K562 (cell line): ENCODE data around the gene PTPRB. TPM values are rescaled to one million over a fixed set of nuclear protein-coding genes. Genes with fewer than 3 reads are reported as not detected.
A peak's percentile ranks its signal among the peaks of the same experiment; 100 is the strongest.

ENCODE experiments used
- BCLAF1 ChIP-seq, 2 experiments: fragments of 450-650 bp in 1 of 2; IDR thresholded peaks; 2 replicates each; pipeline ENCODE4 v1.6.1; 2011 to 2017; ENCODE audit warnings: low read depth in 2 of 2, antibody characterized with exemption in 1 of 2, borderline replicate concordance in 1 of 2, low read length in 1 of 2, mild to moderate bottlenecking in 1 of 2, mixed read lengths in 1 of 2; ENCODE audit not compliant: control insufficient read depth in 1 of 2
- BRF1 ChIP-seq: IDR thresholded peaks from 3 replicates; pipeline ENCODE4 v1.6.1; 2011; ENCODE audit warnings: borderline replicate concordance, mild to moderate bottlenecking; ENCODE audit not compliant: insufficient read length; ENCODE audit errors: extremely low read depth
- CBFA2T2 ChIP-seq: fragments of 450-650 bp; conservative IDR thresholded peaks from 2 replicates; pipeline ENCODE4 v1.6.1; 2017; ENCODE audit warnings: mild to moderate bottlenecking
- CBX8 ChIP-seq: fragments of 200-600 bp; sonication (generic); IDR thresholded peaks from 2 replicates; pipeline ENCODE4 v1.6.1; 2012; ENCODE audit warnings: borderline replicate concordance, mixed run types, low read depth, mild to moderate bottlenecking, moderate library complexity, mixed read lengths, low read length, control low read depth, inconsistent platforms; ENCODE audit not compliant: poor library complexity, severe bottlenecking; ENCODE audit errors: extremely low read depth
- HMG20A ChIP-seq: fragments of 450-650 bp; formaldehyde crosslinking; conservative IDR thresholded peaks from 2 replicates; pipeline ENCODE4 v1.4.0; 2020; ENCODE audit warnings: mild to moderate bottlenecking, mixed read lengths
- HNRNPK ChIP-seq: fragments of 200-400 bp; formaldehyde crosslinking; IDR thresholded peaks from one replicate; pipeline ENCODE4 v1.6.1; 2018; ENCODE audit warnings: mild to moderate bottlenecking, low read depth, low read length; ENCODE audit not compliant: poor library complexity, severe bottlenecking
- JUN ChIP-seq, 2 experiments: sonication (generic) in 1 of 2; formaldehyde crosslinking in 1 of 2; IDR thresholded peaks; 2 replicates each; pipeline versions ENCODE4 v1.6.1 to v1.8.0; 2012 to 2022; ENCODE audit warnings: borderline replicate concordance in 2 of 2, mild to moderate bottlenecking in 2 of 2, improper control_type of control experiment in 1 of 2, low read depth in 1 of 2, low read length in 1 of 2, missing genetic modification reagents in 1 of 2
- KAT2B ChIP-seq: IDR thresholded peaks from one replicate; pipeline ENCODE4 v1.6.1; 2012; ENCODE audit warnings: low read depth, mild to moderate bottlenecking, control low read depth, inconsistent platforms, low read length, moderate library complexity
- MLX ChIP-seq, 2 experiments: fragments of 450-650 bp in 1 of 2; sonication (generic) in 1 of 2; formaldehyde crosslinking; conservative IDR thresholded peaks; 2 replicates each; pipeline versions ENCODE4 v1.4.0 to v1.8.1; 2020 to 2022; ENCODE audit warnings: mild to moderate bottlenecking in 1 of 2, missing genetic modification reagents in 1 of 2
- NCOA4 ChIP-seq: fragments of 450-650 bp; IDR thresholded peaks from 2 replicates; pipeline ENCODE4 v1.6.1; 2018; ENCODE audit warnings: mild to moderate bottlenecking; ENCODE audit not compliant: partially characterized antibody
- RCOR1 ChIP-seq, 2 experiments: IDR thresholded peaks; 2 replicates each; pipeline ENCODE4 v1.6.1; 2012; ENCODE audit warnings: low read depth in 2 of 2, low read length in 2 of 2, borderline replicate concordance in 1 of 2, improper control_type of control experiment in 1 of 2
- SLC30A9 ChIP-seq: fragments of 250-450 bp; sonication (Bioruptor Pico); IDR thresholded peaks from 2 replicates; pipeline ENCODE4 v1.8.0; 2022; ENCODE audit warnings: mild to moderate bottlenecking, moderate library complexity
- SMARCC2 ChIP-seq: fragments of 450-650 bp; IDR thresholded peaks from 2 replicates; pipeline ENCODE4 v1.6.1; 2017; ENCODE audit warnings: antibody characterized with exemption, moderate library complexity, mild to moderate bottlenecking, low read depth
- TAF9B ChIP-seq: fragments of 450-650 bp; IDR thresholded peaks from 2 replicates; pipeline ENCODE4 v1.6.1; 2018; ENCODE audit warnings: mild to moderate bottlenecking; ENCODE audit not compliant: partially characterized antibody
- TCF7L2 ChIP-seq: fragments of 150-350 bp; IDR thresholded peaks from 2 replicates; pipeline ENCODE4 v1.6.1; 2016; ENCODE audit warnings: low read depth, mild to moderate bottlenecking, low read length, moderate library complexity
- YBX1 ChIP-seq: fragments of 450-650 bp; IDR thresholded peaks from 2 replicates; pipeline ENCODE4 v1.7.1; 2016; ENCODE audit warnings: mild to moderate bottlenecking
- ZBTB8A ChIP-seq: fragments of 450-650 bp; IDR thresholded peaks from 2 replicates; pipeline ENCODE4 v1.6.1; 2018; ENCODE audit warnings: mild to moderate bottlenecking, moderate library complexity; ENCODE audit not compliant: partially characterized antibody
- ZC3H8 ChIP-seq: fragments of 450-650 bp; IDR thresholded peaks from 2 replicates; pipeline ENCODE4 v1.6.1; 2017
- ZEB2 ChIP-seq: fragments of 450-650 bp; IDR thresholded peaks from 2 replicates; pipeline ENCODE4 v1.6.1; 2016
- ZKSCAN3 ChIP-seq: fragments of 250-450 bp; sonication (Bioruptor Pico); IDR thresholded peaks from 2 replicates; pipeline ENCODE4 v1.4.0; 2020
- ZNF134 ChIP-seq: fragments of 250-450 bp; sonication (Bioruptor Pico); conservative IDR thresholded peaks from 2 replicates; pipeline ENCODE4 v1.4.0; 2020
- ZNF174 ChIP-seq: fragments of 250-450 bp; sonication (Bioruptor Pico); IDR thresholded peaks from 2 replicates; pipeline ENCODE4 v1.4.0; 2020; ENCODE audit warnings: mild to moderate bottlenecking
- ZNF24 ChIP-seq: fragments of 450-650 bp; IDR thresholded peaks from 2 replicates; pipeline ENCODE4 v1.6.1; 2016
- ZNF583 ChIP-seq: fragments of 250-450 bp; sonication (Bioruptor Pico); IDR thresholded peaks from 2 replicates; pipeline ENCODE4 v1.4.0; 2020
- polyA plus RNA-seq, 8 experiments: library from polyadenylated mRNA; depleted of rRNA in 4 of 8; stranded (reverse) in 5 of 8; unstranded in 3 of 8; fragments of >200 nt; fragmentation: Nextera tagmentation in 2 of 8; fragmentation: Illumina TruSeq in 1 of 8; extraction: Ambion mirVana in 2 of 8; extraction: Trizol in 1 of 8; gene quantifications; 2 replicates each; pipeline versions ENCODE4 v1.2.1 to v1.2.3, GENCODE V29; 2011 to 2014; ENCODE audit warnings: inconsistent platforms in 1 of 8, missing spikeins in 1 of 8
- total RNA-seq, 7 experiments: library from RNA; depleted of rRNA in 6 of 7; stranded (reverse); fragments of >200 nt in 6 of 7; fragmentation: Illumina TruSeq in 2 of 7; extraction: Trizol in 2 of 7; gene quantifications; 2 replicates each; pipeline versions ENCODE4 v1.2.1 to v1.2.3, GENCODE V29; 2011 to 2021; ENCODE audit warnings: low replicate concordance in 1 of 7

Gene PTPRB
- total and polyA plus RNA-seq, 9 of the 15 experiments (the other 6 are each of a cell fraction or from before 2014, with no cell fraction given), result 0.46 to 5.9 (median 3.1) TPM

- TF ChIP-seq BCLAF1 (IDR thresholded peaks at IDR 0.05; ENCODE audit: borderline replicate concordance in 1 of 2, control insufficient read depth in 1 of 2, low read depth in 2 of 2, low read length in 1 of 2) (no peak), MLX (CRISPR knock-in tag; conservative IDR thresholded peaks at IDR 0.05) (0 out of 4 replicates have a peak, but pooled peaks of 1 of the 2 experiments have one; percentile 80), SMARCC2 (no peak), NCOA4 (no peak), HMG20A (CRISPR knock-in tag) (no peak), YBX1 (no peak), ZNF174 (CRISPR knock-in tag) (no peak), BRF1 (no peak), ZNF583 (CRISPR knock-in tag) (peak; percentile 68; the same call in 1 of the 2 replicates), ZNF134 (CRISPR knock-in tag) (peak; percentile 63), ZKSCAN3 (CRISPR knock-in tag) (no peak), ZBTB8A (no peak), JUN (IDR thresholded peaks at IDR 0.05; ENCODE audit: borderline replicate concordance, low read depth, low read length) (peak; percentile 75; the same call in 1 of the 2 replicates), JUN (CRISPR knock-in tag; IDR thresholded peaks at IDR 0.05; ENCODE audit: borderline replicate concordance) (no peak), CBX8 (no peak), CBFA2T2 (no peak), KAT2B (no peak), ZEB2 (peak; percentile 79; the same call in 1 of the 2 replicates), TAF9B (peak; percentile 58), ZNF24 (0 out of 2 replicates have a peak, but pooled peaks have one; percentile 9), ZC3H8 (no peak), RCOR1 (IDR thresholded peaks at IDR 0.05; ENCODE audit: borderline replicate concordance in 1 of 2, low read depth in 2 of 2, low read length in 2 of 2) (peak in 1 of 2 experiments; percentile 87; a peak in 2 of 4 replicates), TCF7L2 (no peak), HNRNPK (no peak), SLC30A9 (CRISPR knock-in tag) (no peak)
Measured at GRCh38 chr12:70660620-70661219, 23.5 kb upstream of the PTPRB start (continued).
